ENCODE measurements around the gene OR10AG1. TPM values are rescaled to one million over a fixed set of nuclear protein-coding genes. Genes with fewer than 3 reads are reported as not detected.

The OR10AG1 gene
- total RNA-seq, 1 donor from 2014 or later = 0.64 TPM

DNA sequence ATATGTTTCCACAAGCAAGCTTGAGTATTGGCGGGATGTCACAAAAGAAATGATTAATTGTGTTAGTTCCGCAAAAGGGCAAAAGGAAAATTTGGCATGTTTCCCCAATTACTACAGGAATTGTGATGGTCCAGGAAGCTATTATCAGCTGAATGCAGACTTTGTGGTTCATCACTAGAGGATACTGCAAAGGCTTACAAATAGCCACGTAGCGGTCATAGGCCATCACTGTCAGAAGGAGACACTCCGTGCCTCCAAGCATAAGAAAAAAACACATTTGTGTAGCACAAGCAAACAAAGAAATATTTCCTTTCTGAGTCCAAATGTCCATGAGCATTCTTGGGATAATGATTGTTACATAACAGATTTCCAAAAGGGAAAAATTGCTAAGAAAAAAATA is 1.8 kb downstream of the OR10AG1 start:
- no peaks in the 10 kb centered on the region for H3K9me3 ChIP-seq
- H3K27ac ChIP-seq = no peak overlapping the region
- intact Hi-C loops (cut with DNase I) = no loop called here
- no peaks in the 10 kb centered on the region for H3K27me3 ChIP-seq
- TF ChIP-seq, protein P1, sequence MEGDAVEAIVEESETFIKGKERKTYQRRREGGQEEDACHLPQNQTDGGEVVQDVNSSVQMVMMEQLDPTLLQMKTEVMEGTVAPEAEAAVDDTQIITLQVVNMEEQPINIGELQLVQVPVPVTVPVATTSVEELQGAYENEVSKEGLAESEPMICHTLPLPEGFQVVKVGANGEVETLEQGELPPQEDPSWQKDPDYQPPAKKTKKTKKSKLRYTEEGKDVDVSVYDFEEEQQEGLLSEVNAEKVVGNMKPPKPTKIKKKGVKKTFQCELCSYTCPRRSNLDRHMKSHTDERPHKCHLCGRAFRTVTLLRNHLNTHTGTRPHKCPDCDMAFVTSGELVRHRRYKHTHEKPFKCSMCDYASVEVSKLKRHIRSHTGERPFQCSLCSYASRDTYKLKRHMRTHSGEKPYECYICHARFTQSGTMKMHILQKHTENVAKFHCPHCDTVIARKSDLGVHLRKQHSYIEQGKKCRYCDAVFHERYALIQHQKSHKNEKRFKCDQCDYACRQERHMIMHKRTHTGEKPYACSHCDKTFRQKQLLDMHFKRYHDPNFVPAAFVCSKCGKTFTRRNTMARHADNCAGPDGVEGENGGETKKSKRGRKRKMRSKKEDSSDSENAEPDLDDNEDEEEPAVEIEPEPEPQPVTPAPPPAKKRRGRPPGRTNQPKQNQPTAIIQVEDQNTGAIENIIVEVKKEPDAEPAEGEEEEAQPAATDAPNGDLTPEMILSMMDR (IDR thresholded peaks at IDR 0.05) = no peak
- no peaks in the 10 kb centered on the region for H3K4me1 ChIP-seq
- no peaks in the 10 kb centered on the region for H3K36me3 ChIP-seq
- no peak for DNase-seq (ENCODE audit: low spot score in 2 of 2)
- H3K4me3 ChIP-seq = no peak overlapping the region

DNA sequence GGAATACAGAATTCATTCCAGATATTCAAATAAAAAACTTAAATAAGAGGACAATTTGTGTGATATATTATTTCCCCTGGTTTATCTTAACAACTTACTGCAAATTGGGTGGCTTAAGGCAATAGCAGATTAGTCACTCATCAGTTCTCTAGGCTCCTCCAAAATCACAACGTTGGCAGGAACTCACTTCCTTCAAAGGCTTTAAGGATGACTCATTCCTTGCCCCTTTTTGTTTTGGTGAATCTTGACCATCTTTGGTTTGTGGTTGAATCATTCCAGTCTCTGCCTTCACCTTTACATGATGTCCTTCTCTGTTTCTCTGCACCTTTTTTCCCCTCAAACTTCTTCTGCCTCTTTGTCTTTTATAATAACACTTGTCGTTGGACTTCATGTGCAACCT is 3.4 kb downstream of the OR10AG1 start:
- Histone ChIP-seq H3K4me1 (no peaks in the 10 kb centered on the region), H3K27me3 (no peaks in the 10 kb centered on the region), H3K4me3 (no peak overlapping the region), H3K9me3 (no peaks in the 10 kb centered on the region), H3K27ac (no peak overlapping the region), H3K36me3 (no peaks in the 10 kb centered on the region)
- no peak for DNase-seq (ENCODE audit: low spot score in 2 of 2)
- TF ChIP-seq, protein P1 (IDR thresholded peaks at IDR 0.05) = no peak
- intact Hi-C loops (cut with DNase I) = no loop called here

DNA sequence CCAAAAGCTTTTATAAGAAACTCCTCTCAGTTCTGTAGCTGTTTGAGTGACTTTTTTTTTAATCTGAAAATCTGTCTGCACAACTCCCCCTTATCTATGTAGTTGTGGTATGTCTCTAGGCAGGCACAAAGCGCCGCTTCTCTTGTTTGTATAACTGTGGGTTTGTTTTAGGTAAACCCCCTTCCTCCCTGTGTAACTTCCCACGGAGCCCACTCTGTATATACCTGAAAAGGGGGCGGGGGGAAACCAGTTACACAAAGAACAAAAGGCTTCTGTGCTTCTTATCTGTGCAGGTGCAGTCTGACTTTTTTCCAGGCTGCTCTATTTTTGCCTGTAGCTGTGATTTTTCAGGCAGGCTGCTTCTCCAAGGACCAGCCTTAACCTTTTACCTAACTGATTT is 13.2 kb downstream of the OR10AG1 start:
- Histone ChIP-seq H3K4me1 (no peaks in the 10 kb centered on the region), H3K27ac (no peak overlapping the region), H3K36me3 (no peaks in the 10 kb centered on the region), H3K27me3 (no peaks in the 10 kb centered on the region), H3K4me3 (no peak overlapping the region), H3K9me3 (no peaks in the 10 kb centered on the region)
- DNase-seq (ENCODE audit: low spot score in 2 of 2) = no peak
- intact Hi-C loops (cut with DNase I) = no loop called here
- TF ChIP-seq, protein P1 (IDR thresholded peaks at IDR 0.05) = no peak

DNA sequence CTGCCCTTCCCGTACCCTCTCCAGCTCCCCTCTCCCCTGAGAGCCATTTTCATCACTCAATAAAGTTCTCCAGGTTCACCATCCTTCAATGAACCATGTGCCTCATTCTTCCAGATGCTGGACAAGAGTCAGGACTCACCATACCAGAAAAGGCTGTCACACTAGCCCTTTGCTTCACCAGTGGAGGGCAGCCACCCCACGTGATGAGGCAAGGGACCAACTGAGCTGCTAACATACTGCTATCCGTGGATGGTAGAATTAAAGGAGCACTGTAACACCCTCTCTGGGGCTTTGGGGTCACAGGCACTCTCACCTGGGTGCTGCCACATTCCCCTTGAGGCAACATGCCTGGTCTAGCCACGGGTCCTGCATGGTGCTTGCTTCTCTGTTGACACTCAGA is 20.4 kb downstream of the OR10AG1 start:
- Histone ChIP-seq H3K27ac (no peak overlapping the region), H3K36me3 (no peaks in the 10 kb centered on the region), H3K4me3 (no peak overlapping the region), H3K27me3 (no peaks in the 10 kb centered on the region), H3K4me1 (no peaks in the 10 kb centered on the region), H3K9me3 (no peaks in the 10 kb centered on the region)
- intact Hi-C loops (cut with DNase I) = no loop called here
- DNase-seq (ENCODE audit: low spot score in 2 of 2) = no peak
- TF ChIP-seq, protein P1 (IDR thresholded peaks at IDR 0.05) = no peak

DNA sequence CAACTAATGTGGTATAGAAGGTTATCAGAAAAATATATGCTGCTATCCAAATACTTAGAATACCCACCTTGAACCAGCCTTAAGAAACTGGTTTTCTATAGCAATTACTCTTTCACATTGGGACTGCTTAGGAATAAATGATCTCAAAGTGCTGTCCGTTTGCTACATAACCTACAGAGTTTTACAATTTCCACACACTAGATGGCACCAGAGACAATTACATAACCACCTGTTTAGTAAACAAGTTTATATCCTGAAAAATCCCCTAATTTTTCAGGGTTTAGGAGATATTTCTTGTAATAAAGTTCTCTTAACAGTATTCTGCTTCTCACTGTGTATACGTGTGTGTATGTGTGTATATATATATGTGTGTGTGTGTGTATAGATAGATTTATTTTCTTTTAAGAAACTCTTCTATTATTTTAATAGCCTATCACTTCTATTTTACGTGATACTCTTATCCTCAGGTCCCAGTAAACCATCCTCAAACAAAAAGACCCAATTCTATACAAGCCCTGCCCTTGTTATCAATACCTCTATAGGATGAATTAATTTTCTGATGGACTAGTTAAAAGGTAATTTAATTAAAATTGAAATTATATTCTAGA is 26.9 kb downstream of the OR10AG1 start:
- intact Hi-C loops (cut with DNase I) = no loop called here
- H3K27ac ChIP-seq = no peak overlapping the region
- H3K36me3 ChIP-seq = no peaks in the 10 kb centered on the region
- no peak overlapping the region for H3K4me3 ChIP-seq
- no peaks in the 10 kb centered on the region for H3K9me3 ChIP-seq
- H3K4me1 ChIP-seq = no peaks in the 10 kb centered on the region
- H3K27me3 ChIP-seq = no peaks in the 10 kb centered on the region
- DNase-seq (ENCODE audit: low spot score in 2 of 2) = no peak
- TF ChIP-seq, protein P1 (IDR thresholded peaks at IDR 0.05) = no peak

GRCh38 chr11:55936300-55936699 is 33.4 kb downstream of the OR10AG1 start, which contains the start of gene OR5I1:
OR5I1 (minus strand) TSS chr11:55936400; CDS start chr11:55936400, 0 bp downstream.
- no peaks in the 10 kb centered on the region for H3K4me1 ChIP-seq
- TF ChIP-seq, protein P1 (IDR thresholded peaks at IDR 0.05) = no peak
- H3K36me3 ChIP-seq = no peaks in the 10 kb centered on the region
- no peak within 1 kb of the TSS for H3K4me3 ChIP-seq
- H3K27ac ChIP-seq = no peak within 1 kb of the TSS
- no peaks in the 10 kb centered on the region for H3K27me3 ChIP-seq
- H3K9me3 ChIP-seq = no peaks in the 10 kb centered on the region
- intact Hi-C loops (cut with DNase I) = no loop called here
- no peak for DNase-seq (ENCODE audit: low spot score in 2 of 2)

Measured in ascending aorta (tissue), 2 donors.